Epithelial cell of esophagus (primary cell): ENCODE measurements around the gene DDX20.

Experiments
- DNase-seq: peaks from one replicate; pipeline ENCODE4 v3.0.0; 2010; ENCODE audit warnings: low read depth
- H3K4me3 ChIP-seq: 2 replicates; pipeline ENCODE4 v1.5.1; 2011; ENCODE audit warnings: mild to moderate bottlenecking, low read length, control low read depth
- CTCF ChIP-seq: IDR thresholded peaks from 2 replicates; pipeline ENCODE4 v1.5.1; 2011; ENCODE audit warnings: low read depth, mild to moderate bottlenecking, low read length, control low read depth, inconsistent platforms; ENCODE audit not compliant: insufficient read depth; ENCODE audit errors: missing control alignments

Gene DDX20

GRCh38 chr1:111776861-111777260 lies 21.2 kb downstream of the DDX20 start:
- no peak overlapping the region for H3K4me3 ChIP-seq
- DNase-seq = no peak
- no peak for TF ChIP-seq CTCF

DNA sequence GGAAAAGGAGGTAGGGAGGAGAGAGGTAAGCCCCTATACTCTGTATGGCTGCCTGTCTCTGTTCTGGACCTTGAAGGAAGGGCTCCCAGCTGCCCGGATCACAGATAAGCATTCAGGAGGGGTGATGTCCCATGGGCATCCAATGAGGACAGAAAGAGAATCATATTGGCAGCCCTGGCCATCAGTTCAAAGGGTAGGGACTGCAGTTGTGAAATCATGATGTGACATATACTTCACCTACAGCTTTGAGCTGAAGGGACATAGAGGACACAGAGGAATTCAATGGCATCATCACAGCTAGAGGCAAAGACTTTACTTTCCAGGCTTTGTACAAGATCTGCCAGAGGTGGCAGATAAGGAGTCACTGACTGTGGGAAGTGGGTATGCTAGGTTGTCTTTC lies 21.6 kb downstream of the DDX20 start:
- no peak for DNase-seq

GRCh38 chr1:111778066-111778465 lies 22.4 kb downstream of the DDX20 start:
- no peak for DNase-seq
- no peak overlapping the region for H3K4me3 ChIP-seq
- no peak for TF ChIP-seq CTCF

More for the DNA sequence above, 21.6 kb downstream of the DDX20 start:
- no peak for TF ChIP-seq CTCF
- H3K4me3 ChIP-seq = no peak overlapping the region

- H3K4me3 ChIP-seq = no peak overlapping the region
- no peak for TF ChIP-seq CTCF
- no peak for DNase-seq
Measured at GRCh38 chr1:111778541-111779051, 22.9 kb downstream of the DDX20 start.

GRCh38 chr1:111779546-111779945 lies 23.8 kb downstream of the DDX20 start:
- no peak for TF ChIP-seq CTCF
- no peak overlapping the region for H3K4me3 ChIP-seq
- DNase-seq = no peak

DNA sequence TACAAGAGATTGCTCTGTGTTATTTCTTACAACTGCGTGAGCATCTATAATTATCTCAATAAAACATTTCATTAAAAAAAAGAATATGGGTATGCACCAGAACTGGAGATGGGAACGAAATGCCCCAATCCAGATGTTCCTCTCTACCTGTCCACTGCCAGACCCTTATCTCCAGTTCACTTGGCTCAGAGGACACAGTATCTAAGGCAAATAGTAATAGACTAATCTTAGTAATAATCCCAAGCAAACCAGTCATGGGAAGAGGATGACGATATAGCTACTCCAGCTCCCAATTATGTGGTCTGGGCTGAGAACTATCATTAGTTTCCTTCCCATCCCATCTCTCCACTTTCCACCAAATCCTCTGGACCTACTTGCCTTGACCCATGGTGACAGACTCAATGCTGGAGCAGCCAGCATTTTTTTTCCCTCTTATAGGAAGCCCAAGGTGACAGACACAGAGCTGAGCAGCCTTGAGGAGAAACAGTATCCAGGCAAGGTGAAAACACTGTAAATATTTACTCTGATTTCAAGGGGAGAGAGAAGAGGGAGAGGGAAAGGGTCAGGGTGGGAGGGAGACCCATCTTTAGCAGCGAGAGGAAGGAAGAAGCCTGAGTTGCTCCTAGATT lies 28.7 kb downstream of the DDX20 start:
- DNase-seq = no peak
- no peak overlapping the region for H3K4me3 ChIP-seq
- TF ChIP-seq CTCF = no peak

DNA sequence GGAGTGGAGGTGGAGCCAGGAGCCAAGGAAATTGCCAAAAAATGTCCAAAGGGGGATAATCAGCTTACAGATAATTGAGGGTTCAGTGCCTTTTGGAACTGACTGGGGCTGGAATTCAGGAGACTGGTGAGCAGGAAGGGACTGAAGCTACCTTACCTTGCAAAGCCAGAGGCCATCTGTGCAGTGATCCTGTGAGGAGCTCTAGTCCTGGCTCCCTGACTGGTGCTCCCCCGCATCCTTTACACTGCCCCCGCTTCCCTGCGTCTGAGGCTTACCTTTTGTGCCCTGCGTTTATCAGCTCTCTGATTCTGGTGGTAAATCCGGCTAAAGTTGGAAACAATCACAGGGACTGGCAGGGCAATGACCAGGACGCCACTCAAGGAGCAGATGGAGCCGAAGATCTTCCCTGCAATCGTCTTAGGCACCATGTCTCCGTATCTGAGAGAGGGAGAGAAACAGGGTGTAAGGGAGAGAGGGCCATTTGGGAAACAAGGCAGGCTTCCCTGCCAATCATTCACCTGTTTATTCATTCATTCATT lies 31.0 kb downstream of the DDX20 start:
- TF ChIP-seq CTCF = no peak
- no peak overlapping the region for H3K4me3 ChIP-seq
- no peak for DNase-seq
